Vagina (tissue), 2 donors: ENCODE data around the gene CCDC57.

Experiments
- CTCF ChIP-seq, 3 experiments: fragments of 450-650 bp in 2 of 3; fragments of 200-600 bp in 1 of 3; sonication (generic) in 1 of 3; IDR thresholded peaks; one replicate each; pipeline ENCODE4 v1.5.1; 2017 to 2019; ENCODE audit warnings: antibody characterized with exemption in 3 of 3, mild to moderate bottlenecking in 2 of 3, moderate library complexity in 2 of 3
- POLR2A ChIP-seq, 2 donors: fragments of 450-650 bp; IDR thresholded peaks; one replicate each; pipeline ENCODE4 v1.6.1; 2017; ENCODE audit warnings: antibody characterized with exemption in 2 of 2, mild to moderate bottlenecking in 2 of 2, moderate library complexity in 2 of 2
- POLR2AphosphoS5 ChIP-seq, 2 donors: sonication (generic); formaldehyde crosslinking; IDR thresholded peaks; one replicate each; pipeline ENCODE4 v1.9.0; 2017; ENCODE audit warnings: antibody characterized with exemption in 2 of 2, mild to moderate bottlenecking in 2 of 2, low read depth in 1 of 2; ENCODE audit not compliant: insufficient read depth in 1 of 2

- TF ChIP-seq CTCF (IDR thresholded peaks at IDR 0.05) (no peak), POLR2AphosphoS5 (IDR thresholded peaks at IDR 0.05; ENCODE audit: insufficient read depth in 1 of 2, low read depth in 1 of 2) (no peak), POLR2A (IDR thresholded peaks at IDR 0.05) (no peak)
Observed at GRCh38 chr17:82226146-82226808, 13.6 kb upstream of the CCDC57 start.
